Measurements from ENCODE around the gene ANKRD63.

ANKRD63 gene

DNA sequence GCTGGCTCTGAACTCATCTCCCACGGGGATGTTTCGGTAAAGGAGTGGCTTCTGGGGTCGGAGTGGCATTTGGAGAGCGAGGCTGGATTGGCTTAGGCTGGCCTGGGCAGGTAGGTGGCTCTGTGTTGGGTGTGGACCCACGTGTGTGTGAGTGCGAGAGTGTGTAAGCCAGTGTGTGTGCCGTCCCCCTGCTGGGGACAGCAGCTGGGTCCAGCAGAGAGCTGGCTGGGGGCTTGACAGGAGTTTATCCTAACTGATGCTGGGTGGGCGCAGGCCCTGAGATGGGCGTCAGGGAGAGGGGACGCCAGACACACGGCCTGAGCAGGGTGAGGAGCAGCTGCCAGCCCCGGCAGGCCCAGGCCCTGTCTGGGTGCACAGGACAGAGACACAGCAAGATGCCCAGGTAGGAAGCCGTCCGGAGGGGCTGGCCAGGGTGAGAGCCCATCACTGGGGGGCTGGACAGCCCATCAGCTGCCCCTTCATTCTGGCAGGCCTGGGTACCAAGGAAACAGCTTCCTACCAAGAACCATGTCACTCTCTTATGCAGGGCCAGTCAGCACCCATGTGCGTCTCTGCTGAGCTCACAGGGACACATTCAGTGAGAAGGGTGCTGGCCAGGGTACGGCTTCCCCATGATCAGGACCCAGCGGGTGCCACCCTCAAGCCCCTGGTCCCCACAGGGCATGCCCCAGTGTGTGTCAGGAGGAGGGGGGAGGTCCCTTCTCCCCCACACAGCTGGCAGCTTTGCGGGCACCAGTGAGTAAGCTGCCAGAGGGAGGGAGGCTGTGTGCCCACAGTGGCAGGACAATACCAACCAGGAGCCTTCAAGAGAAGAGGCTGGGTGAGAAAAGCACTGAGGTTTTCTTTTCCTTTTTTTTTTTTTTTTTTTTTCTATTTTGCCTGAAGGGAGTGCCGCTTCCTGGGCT is 42.9 kb downstream of the ANKRD63 start:
- DNase-seq, result no peak

DNA sequence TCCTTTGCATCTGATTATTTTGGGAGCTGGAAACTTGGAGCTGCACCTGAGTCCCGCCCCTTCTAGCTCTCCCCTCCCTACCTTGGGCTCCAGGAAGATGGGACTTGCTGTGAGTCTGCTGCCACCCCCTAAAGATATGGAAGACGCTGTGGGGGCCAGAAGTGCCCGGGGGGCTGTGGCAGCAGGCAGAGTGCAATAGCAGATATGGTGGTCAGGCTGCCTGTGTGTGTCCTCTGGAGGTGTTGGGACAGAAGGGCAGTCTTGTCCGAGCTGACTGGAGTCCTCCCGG is 43.5 kb downstream of the ANKRD63 start:
- no peak for DNase-seq

GRCh38 chr15:40238532-40239403 is 44.1 kb downstream of the ANKRD63 start, which contains the start of gene PAK6:
Gene PAK6 (plus strand): TSS chr15:40239063. CDS start chr15:40264786, 25,723 bp downstream.
- peak; percentile 31 for DNase-seq

DNA sequence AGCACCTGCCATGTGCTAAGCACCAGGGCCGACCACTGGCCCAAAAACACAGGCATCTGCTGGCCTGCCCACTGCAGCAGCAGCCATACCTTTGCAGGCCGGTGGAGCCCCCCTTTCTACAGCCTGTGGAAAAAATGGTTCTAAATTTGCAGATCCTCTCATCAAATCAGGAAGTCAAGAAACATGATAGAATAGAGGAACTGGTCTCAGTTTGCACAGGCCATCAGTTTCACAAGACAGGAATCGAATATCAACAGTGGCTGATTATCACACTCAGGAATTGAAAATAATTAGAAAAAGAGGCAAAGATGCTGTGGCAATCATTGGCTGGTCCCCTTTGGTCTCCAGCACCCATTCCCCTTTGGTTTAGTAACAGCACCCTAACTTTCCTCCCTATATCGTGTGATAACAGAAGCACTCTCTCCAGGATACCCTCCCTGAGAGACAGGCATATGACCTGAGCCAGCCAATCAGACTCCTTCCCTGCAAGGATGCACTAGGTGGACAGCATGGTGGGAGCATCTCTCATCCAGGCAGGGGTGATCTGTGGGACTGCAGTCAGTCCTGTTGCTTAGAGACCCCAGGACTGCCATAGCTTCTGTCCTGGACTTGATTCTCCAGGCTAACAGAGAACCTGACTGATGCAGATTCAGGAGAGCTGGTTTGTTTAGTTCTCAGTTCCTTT is 47.5 kb downstream of the ANKRD63 start:
- DNase-seq, result no peak

DNA sequence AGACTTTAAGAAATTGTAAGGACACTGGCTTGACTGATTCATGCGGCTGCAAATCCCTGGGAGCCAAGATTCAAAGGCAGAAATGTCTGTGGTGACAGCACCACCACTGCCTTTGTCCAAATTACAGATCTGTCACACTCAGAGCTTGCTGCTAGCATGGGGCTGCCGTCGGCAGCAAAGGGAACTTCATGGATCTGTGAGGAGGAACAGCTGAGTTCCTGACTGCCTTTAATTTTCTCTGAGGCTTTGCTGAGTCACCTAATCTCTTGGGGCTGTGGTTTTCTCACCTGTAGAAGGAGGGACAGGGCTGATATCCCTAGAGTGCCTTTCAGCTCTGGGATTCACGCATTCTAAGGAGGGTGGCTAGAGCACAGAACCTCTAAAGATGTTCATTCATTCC is 48.1 kb downstream of the ANKRD63 start:
- DNase-seq, result no peak

DNA sequence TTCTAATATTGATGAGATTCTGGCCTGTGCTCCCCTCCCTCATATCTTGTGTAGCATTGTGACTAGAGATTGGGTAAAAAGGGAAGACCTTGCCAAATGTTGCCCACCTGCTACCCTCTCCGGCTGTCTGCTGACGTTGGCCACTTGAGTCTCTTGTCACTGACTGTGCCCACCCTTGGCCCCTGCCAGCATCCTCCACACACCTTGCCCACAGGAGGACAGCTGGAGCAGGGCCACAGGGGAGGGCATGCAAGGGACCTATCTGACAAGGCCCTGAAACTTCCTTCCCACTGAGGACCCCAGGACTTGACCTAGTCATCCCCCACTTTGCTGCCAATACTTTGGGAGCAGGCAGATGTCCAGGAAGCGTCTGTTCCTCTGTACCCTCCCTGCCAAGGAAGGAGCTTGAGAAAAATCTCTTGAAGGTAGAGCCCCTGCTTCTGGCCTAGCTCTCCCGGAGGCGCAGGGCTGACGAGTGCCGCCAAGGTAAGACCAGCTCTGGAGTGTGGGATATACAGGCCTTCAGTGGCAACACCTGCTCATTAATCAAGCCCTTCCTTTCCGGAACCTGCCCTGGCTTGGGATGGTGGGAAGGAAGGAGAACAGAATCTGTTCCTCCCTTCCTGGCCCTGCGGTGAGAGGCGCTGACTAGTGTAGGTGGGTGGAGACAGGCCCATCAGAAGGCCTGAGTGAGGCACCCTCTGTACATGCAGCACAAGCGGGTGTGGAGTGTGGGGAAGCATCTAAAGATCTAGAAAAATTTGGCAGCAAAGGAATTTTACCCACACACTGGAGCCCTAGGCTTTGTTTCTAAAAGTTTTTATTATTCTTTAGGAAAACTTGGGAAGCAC is 48.9 kb downstream of the ANKRD63 start:
- DNase-seq, result no peak

DNA sequence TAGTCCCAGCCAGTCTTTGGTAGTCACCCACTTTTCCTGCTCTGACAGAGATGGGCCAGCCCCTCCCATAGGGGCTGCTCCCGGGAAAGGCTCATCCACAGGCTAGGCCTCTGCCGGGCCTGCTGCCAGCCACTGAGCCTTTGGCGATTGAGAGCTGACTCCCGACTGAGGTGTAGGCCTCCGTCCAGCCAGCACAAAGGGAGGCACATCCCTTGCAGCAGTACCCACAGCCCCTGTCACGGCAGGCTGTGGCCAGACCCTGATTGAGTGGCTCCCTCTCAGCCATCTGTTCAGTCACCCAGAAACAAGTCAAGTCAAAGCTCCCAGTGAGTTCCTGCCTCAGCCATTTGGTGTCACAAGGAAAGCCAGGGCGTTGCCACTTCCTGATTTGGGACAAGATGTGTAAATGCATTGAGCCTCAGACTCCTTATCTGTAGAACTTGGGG is 50.2 kb downstream of the ANKRD63 start:
- no peak for DNase-seq
